HG02798 (cell line): ENCODE measurements around the gene SYNE1.

Experiments used
- ATAC-seq: cut with Tn5 transposase; IDR thresholded peaks from one replicate; pipeline ENCODE4 v1.9.1; 2021; ENCODE audit warnings: mild to moderate bottlenecking; ENCODE audit not compliant: unreplicated experiment, poor library complexity

SYNE1 gene

DNA sequence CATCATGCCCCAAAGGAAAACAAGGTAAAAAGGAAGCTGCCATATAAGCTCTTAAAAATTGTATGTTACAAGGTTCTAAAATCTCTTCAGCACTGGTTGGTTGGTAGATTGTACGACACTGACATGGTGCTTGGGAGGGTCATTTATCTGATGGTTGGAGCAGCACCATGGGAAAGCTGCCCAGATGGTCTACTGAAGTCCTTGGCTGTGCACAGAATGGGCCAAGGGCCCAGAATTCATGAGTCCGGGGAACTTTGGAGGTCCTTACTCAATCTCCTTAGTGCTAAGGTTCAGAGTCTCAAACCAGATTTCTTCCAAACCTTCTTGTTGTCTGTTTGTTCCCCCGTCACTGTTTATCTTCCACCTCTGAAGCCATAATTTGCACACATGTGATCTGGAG lies 515.3 kb downstream of the SYNE1 start:
- no peak for ATAC-seq

DNA sequence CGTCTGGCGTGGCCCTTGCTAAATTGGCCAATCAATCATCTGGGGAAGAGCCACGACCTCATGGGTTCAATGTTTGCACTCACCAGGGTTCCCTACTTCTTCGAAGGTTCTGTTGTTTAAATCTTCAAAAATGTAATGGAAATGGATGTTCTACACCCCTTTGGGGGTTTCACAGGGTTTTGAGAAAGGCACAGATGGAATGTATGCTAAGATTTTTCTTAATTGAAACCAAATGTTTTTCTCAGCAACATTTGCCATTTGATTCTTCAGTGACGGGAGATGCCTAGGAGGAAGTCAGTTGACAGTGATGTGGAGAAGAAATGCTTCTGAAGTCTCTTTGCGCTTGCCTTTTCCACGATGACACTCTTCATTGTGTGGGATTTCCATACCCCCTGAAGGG lies 517.3 kb downstream of the SYNE1 start:
- no peak for ATAC-seq

- ATAC-seq = no peak
Measured at GRCh38 chr6:152118678-152119077, 518.5 kb downstream of the SYNE1 start.

GRCh38 chr6:152118224-152118623 lies 518.9 kb downstream of the SYNE1 start:
- no peak for ATAC-seq

GRCh38 chr6:152117156-152118133 lies 519.7 kb downstream of the SYNE1 start:
- peak; percentile 78 for ATAC-seq

GRCh38 chr6:152112491-152113261 lies 524.5 kb downstream of the SYNE1 start:
- ATAC-seq = peak; percentile 68

GRCh38 chr6:152110886-152111820 lies 526.0 kb downstream of the SYNE1 start:
- no peak for ATAC-seq

DNA sequence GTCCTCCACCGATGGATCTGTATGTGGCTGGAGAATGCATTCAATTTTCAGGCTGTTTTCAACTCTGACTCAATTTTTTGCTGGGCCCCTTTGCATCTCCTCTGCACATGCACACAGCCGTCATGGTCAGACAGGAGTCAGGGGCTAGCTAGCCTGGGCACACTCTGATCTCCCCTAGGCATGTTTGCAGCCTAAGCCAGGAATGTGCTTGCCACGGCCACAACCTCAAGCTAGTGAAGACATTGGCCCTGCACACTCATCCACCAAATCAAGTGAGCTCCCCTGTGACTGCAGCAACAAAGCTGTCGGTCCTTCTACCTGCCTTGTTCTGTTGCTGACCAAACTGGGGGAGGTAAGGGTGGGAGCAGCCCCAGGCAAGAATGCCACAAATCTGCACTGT lies 529.2 kb downstream of the SYNE1 start:
- no peak for ATAC-seq

DNA sequence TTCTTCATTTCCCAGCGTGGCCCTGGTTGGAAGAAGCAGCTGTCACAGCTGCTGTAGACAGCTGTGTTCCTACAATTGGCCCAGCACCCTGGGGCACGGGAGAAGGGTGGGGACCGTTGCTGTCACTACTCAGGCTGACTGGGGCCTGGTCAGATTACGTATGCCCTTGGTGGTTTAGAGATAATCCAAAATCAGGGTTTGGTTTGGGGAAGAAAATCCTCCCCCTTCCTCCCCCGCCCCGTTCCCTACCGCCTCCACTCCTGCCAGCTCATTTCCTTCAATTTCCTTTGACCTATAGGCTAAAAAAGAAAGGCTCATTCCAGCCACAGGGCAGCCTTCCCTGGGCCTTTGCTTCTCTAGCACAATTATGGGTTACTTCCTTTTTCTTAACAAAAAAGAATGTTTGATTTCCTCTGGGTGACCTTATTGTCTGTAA lies 537.0 kb downstream of the SYNE1 start:
- no peak for ATAC-seq

DNA sequence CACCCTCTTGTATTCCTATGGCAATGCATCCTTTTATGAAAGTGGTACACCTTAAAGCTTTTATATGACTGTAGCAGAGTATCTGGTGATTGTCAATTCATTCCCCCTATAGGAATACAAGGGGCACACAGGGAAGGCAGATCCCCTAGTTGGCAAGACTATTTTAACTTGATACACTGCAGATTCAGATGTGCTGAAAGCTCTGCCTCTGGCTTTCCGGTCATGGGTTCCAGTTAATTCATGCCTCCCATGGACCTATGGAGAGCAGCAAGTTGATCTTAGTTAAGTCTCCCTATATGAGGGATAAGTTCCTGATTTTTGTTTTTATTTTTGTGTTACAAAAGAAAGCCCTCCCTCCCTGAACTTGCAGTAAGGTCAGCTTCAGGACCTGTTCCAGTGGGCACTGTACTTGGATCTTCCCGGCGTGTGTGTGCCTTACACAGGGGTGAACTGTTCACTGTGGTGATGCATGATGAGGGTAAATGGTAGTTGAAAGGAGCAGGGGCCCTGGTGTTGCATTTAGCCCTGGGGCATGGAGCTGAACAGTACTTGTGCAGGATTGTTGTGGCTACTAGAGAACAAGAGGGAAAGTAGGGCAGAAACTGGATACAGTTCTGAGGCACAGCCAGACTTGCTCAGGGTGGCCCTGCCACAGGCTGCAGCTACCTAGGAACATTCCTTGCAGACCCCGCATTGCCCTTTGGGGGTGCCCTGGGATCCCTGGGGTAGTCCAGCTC lies 537.5 kb downstream of the SYNE1 start:
- ATAC-seq = no peak

DNA sequence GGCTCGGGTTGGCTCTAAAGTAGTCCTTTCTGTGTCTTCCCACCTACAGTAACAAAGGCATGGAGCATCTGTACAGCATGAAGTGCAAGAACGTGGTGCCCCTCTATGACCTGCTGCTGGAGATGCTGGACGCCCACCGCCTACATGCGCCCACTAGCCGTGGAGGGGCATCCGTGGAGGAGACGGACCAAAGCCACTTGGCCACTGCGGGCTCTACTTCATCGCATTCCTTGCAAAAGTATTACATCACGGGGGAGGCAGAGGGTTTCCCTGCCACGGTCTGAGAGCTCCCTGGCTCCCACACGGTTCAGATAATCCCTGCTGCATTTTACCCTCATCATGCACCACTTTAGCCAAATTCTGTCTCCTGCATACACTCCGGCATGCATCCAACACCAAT lies 538.5 kb downstream of the SYNE1 start:
- no peak for ATAC-seq

DNA sequence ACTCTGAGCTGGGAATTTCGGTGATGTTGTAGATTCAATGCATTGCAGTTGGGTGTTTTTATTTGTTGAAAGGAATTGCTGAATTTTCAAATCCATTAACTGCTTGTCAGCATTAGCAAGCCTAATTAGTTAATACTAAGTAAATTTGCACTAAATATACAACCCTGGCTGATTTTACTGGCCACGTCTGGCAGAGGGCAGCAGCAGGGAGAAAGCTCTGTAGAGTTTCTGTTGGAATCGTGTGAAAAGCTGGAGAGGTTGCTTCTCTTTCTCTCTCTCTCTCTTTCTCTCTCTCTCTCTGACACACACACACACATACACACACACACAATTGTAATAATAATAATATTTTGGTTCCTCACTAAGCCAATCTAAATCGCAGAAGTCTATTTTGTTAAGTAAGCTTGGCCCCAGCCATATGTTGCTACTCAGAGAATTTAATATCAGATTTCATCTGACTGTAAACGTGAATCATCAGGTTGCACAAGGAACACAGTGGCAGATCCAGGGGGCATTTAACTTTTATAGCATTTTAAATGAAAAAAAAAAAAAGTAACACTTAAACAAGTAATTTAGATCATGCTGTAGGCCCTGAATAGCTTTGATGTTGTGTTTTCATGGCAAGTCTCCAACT lies 540.2 kb downstream of the SYNE1 start:
- ATAC-seq = no peak

- no peak for ATAC-seq
Measured at GRCh38 chr6:152094992-152095592, 542.1 kb downstream of the SYNE1 start.

DNA sequence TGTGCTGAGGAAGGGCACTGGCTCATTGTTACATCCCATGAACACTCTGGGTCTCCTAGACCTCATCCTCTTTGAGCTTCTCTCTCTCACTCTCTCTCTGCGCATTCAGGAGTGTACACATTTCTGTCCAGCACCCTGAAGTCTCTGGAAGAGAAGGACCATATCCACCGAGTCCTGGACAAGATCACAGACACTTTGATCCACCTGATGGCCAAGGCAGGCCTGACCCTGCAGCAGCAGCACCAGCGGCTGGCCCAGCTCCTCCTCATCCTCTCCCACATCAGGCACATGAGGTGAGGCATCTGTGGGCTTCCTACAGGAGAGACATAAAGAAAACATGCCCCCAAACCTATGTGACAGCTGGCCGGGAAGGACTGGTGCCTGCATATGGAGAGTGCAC lies 542.9 kb downstream of the SYNE1 start:
- ATAC-seq = no peak

DNA sequence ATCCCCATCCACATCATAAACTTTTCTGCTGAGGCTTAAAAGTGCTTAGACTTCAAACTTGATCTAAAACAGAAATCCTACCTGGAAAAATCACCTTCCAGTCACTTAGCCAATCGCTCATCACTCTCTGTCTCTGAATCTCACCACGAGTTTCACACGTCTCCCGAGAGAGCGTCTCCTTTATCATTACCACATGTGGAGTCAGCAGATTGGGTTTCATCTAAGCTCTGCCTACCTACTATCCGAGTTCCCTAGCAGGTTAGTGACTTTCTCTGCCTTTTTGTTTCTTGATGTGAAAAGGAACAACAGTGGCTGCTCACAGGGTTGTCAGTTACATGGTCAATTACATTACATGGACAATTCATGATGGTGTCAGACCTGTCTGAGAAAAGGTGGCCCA lies 543.5 kb downstream of the SYNE1 start:
- ATAC-seq = no peak

DNA sequence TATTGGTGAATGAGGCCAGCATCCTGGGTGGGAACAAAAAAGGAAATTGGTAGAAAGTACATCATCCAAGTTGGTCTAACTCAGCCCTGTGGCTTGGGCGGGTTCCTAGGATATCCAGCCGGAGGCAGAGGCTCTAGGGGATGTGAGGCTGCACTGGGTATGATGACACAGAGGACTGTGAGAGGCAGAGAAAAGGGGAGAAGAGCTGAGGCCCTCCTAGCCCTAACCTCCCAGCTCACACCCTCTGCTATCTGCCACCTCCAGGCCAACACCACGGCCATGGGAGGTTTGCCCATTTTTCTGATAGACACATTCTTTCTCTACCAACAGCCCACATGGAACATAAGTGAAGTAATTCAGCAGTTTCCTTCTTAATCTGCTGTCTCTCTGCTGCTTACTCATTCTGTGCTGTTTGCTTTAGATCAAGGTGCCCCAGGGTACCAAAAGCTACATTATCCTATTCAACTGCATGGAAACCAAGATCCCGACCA lies 545.3 kb downstream of the SYNE1 start:
- ATAC-seq = no peak

- ATAC-seq = no peak
Measured at GRCh38 chr6:152091201-152091600, 546.0 kb downstream of the SYNE1 start.

DNA sequence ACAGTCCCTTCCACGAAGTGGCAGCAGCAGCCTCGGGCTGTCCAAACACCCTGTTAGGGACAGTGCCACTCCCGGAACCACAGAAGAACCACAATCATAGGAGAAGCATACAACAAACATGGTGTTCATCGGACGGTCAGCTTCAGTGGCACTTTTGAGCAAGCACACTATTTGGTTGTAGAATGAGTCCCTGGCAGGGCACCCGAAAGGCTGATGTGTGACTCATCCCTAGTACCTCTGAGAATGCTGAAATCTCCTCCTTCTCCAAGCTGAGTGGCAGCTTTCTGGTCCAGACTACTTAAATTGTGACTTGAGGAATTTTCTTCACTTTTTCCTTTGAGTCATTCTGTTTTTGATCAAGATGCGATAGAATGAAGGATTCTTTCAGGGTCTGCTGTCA lies 547.2 kb downstream of the SYNE1 start:
- ATAC-seq = no peak

DNA sequence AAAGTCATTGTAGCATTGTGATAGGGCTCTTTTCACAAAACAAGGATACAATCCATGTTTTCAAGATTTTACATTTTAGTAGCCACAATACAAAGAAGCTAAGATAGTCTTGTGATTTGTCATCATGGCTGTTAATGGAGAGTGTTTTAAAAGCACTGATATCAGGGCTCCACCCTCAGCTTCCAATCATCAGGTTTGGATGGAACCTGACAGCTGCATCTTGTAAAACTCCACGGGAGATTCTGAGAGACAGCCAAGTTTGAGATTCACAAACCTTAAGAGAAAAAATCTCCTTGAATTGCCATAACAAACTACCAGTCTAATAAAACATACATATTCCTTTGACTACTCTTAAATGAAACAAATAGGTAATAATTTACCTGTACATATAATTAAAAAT lies 549.5 kb downstream of the SYNE1 start:
- no peak for ATAC-seq
